ENCODE results near the gene SLC25A25.
"Not testable (repeated sequence)": the region's sequence is repeated elsewhere in the genome, so short reads cannot be mapped to it uniquely, and the experiment has no call there.

The SLC25A25 gene

GRCh38 chr9:128099231-128099931 is 31.3 kb downstream of the SLC25A25 start:
- no peak for DNase-seq

DNA sequence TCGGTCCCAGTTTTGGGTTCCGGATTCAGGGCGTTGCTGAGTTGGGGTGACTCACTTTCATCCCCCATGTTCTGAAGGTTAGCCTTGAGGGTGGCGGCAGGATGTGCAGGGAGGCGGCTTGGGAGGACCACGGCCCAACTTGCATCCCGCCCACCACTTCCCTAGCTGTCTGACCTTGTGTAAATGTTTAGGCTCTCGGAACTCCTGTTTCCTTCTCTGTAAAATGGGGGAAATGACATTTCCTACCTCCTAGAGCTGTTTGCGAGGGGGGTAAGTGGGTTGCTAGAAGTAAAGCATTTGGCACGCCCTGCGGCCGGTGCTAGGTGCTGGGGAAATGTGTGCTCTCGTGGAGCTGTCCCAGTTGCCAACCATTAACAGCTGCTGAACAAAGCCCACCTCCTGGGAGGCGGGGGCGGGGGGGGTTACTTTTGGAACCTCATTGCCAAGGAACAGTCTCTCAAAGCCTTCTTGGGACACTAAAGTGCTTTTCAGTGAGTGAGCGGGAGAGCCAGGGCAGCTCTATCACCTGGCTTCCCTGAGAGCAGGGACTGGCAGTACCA is 32.0 kb downstream of the SLC25A25 start:
- no peak for DNase-seq

- no peak for DNase-seq
Measured at GRCh38 chr9:128100581-128100980, 32.5 kb downstream of the SLC25A25 start.

DNA sequence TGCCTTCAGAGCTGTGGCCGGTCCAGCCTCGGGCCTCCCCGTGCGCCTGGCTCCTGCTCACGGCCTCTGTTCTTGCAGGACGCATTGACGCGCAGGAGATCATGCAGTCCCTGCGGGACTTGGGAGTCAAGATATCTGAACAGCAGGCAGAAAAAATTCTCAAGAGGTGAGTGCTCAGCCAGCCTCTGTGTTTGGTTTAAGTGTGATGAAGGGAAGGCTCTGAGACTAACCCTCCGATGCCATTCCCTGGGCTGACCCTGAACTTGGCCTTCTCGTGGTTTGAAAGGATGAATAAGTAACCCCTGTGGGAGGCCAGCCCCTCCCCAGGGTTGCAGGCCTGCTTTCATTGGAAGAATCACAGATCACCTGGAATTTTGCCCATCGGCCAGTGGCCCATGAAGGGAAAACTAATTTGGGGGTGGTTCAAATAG is 33.2 kb downstream of the SLC25A25 start:
- DNase-seq: no peak

GRCh38 chr9:128101690-128102089 is 33.7 kb downstream of the SLC25A25 start:
- DNase-seq: no peak

DNA sequence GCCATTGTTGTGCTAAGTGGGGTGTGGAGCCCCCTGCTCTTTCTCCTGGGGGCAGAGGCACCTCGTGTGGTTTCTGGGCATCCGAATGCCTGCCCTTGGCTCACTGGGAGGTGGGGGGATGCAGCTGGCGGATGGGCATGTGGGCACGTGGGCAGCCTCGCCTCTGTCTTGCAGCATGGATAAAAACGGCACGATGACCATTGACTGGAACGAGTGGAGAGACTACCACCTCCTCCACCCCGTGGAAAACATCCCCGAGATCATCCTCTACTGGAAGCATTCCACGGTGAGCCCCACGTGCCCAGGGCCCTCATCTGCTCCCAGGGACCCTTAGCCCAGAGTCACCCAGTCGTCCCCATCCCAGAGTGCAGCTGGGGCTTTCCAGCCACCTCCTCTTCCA is 34.2 kb downstream of the SLC25A25 start:
- DNase-seq: no peak

DNA sequence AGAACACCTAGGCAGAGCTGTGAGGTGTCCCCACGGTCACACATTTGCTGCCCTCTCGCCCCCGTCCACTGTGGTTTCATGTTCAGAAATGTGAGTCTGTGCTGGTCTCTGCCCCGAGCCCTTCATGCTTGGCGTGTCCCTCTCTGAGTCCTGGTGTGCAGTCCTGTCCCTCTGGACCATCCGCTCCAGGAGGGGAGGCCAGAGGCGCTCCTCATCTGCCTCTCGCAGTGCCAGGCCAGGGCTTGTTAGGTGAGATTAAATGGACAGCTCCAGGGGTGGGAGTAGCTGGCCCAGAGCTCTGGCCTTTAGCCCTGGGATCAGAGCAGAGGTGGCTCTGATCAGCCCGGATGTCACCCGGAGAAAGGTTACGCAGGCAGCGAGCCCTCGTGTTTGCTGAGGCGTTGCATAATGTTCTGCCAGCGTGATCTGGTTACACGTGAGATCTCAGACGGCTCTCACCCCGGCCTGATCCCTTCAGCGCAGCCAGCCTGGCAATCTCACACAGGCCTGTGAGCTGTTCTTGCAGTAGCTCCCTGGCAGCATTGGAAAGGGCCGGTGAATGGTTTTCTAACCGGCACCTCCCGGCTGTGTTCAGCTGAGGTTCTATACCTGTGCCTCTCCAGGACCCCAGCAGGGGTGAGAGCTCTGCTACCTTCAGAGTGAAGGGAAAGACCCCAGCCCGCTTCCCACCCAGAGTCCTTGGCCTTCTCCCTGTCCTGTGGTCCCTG is 35.0 kb downstream of the SLC25A25 start:
- DNase-seq: no peak

DNA sequence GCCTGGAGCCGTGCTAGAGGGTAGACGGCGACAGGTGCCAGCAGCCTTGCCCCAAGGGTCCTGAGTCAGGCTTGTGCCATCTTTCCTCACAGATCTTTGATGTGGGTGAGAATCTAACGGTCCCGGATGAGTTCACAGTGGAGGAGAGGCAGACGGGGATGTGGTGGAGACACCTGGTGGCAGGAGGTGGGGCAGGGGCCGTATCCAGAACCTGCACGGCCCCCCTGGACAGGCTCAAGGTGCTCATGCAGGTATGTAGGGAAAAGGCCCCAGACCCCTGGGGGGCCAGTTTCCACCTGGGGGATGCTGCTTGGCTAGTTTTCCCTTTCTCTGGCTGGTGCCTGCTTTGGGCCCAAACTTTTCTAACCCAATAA is 35.5 kb downstream of the SLC25A25 start:
- DNase-seq: no peak

- DNase-seq: no peak
Measured at GRCh38 chr9:128104171-128104618, 36.2 kb downstream of the SLC25A25 start.

GRCh38 chr9:128105538-128106175 is 37.6 kb downstream of the SLC25A25 start:
- DNase-seq: no peak

- DNase-seq: no peak
Measured at GRCh38 chr9:128106181-128106939, 38.3 kb downstream of the SLC25A25 start.

DNA sequence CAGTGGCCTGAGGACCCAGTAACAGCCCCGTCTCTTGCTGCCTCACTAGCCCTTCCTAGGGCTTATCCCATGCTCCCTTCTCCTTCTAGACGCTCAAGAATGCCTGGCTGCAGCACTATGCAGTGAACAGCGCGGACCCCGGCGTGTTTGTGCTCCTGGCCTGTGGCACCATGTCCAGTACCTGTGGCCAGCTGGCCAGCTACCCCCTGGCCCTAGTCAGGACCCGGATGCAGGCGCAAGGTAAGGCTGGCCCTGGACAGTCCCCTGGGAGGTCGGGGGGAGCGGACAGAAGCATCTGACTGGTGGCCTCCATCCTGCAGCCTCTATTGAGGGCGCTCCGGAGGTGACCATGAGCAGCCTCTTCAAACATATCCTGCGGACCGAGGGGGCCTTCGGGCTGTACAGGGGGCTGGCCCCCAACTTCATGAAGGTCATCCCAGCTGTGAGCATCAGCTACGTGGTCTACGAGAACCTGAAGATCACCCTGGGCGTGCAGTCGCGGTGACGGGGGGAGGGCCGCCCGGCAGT is 39.0 kb downstream of the SLC25A25 start:
- no peak for DNase-seq

GRCh38 chr9:128107468-128108268 is 39.6 kb downstream of the SLC25A25 start:
- DNase-seq: no peak

GRCh38 chr9:128108269-128109049 is 40.4 kb downstream of the SLC25A25 start:
- DNase-seq: no peak

DNA sequence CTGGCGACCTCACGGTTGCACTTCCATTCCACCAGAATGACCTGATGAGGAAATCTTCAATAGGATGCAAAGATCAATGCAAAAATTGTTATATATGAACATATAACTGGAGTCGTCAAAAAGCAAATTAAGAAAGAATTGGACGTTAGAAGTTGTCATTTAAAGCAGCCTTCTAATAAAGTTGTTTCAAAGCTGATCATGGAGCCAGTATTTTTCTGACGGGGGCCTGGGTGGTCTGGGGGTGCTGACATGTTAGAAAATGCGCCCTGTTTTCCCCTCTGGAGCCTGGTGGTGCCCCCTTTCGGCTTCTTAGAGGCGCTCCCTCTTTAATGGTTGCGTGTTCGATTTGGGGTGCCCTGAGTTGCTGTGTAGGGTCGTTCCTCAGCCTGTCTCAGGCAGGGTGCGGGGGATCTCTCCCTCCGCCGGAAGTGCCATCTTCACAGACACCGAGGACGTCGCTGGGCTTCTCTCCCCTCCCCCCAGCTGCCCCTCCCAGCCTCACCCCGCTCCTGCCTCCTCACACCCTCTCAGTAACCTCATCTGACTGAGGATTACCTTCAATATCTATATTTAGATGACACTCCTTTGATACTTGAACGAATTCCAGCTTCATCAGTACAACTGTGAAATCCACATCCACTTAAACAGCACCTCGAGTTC is 41.1 kb downstream of the SLC25A25 start:
- DNase-seq: no peak

DNA sequence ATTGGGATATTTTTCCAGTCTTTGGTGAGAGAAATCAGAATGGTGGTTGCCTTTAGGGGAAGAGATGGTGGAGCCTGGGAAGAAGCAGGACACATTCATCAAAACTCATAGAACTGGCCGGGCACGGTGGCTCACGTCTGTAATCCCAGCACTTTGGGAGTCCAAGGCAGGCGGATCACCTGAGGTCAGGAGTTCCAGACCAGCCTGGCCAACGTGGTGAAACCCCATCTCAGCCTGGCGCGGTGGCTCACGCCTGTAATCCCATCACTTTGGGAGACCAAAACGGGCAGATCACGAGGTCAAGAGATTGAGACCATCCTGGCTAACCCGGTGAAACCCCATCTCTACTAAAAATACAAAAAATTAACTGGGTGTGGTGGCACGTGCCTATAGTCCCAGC is 43.7 kb downstream of the SLC25A25 start:
- DNase-seq: not testable (repeated sequence)

DNA sequence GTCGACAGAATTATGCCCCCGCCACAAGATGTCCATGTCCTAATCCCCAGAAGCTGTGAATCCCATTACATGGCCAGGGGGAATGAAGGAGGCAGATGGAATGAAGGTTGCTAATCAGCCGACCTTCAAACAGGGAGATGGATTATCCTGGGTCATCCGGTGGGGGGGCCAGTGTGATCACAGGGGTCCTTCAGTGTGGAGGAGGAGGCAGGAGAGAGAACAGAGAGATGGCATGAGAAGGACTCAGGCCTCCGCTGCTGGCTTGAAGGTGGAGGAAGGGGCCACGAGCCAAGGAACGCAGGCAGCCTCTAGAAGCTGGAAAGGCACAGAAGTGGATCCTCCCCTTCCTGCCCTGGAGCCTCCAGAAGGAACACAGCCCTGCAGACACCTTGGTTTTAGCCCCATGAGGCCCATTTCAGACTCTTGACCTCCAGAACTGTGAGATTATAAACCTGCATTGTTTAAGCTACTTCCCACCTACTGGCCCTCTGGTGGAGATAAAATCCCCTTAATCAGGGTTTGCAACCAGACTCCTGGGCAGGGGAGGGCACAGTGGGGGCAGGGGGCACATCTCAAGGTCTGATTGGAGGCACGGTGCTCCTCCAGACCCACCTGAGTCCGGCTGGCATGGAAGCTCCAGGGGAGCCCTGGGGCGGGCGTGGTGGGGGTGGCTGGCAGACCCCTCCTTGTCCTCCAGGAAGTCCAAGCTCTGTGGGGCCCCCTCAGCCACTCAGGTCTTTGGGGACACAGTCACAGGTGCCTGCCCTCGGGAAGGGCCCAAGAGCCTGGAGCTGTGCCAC is 45.7 kb downstream of the SLC25A25 start:
- DNase-seq: no peak

DNA sequence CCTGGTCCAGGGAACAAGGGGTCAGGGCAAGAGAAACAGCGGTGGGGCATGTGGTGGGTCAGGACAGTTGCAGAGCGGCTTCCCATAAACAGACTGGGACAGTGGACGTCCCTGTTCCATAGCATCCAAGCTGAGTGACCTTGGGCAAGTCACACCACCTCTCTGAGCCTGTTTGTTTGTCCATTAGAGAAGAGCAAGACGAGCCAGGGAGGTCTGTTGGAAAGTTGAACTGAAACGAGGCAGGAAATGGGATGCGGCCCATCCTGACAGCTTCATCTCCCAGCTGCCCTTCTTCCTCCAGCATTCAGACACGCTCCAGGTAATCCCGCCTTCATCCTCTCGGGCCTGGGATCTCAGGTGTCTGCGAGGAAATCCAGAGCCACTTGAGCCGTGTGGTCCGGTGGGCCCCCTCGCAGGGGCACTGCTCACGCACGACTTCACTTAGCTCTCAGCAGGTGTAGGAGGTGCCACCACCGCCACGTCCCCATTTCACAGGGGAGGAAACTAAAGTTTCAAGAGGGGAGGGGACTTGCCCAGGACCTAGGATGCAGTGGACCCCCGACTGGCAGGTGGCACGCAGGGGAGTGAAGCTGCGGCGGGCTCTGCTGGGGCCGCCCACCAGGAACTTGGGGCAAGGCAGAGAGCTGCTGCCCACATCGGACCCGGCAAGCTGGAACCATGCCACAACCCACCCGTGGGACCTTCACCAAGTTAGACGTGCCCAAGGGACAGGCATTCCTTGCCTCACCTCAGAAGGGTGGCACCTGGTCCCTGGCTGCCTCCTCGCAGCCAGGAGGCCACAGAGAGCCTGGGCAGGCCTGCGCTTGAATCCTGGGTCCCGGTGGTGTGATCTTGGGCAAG is 46.5 kb downstream of the SLC25A25 start:
- no peak for DNase-seq
